ENCODE results near the gene KRT76.

KRT76 gene

GRCh38 chr12:52813203-52813819 lies 36.2 kb upstream of the KRT76 start:
- DNase-seq = no peak

- no peak for DNase-seq
These were observed 35.6 kb upstream of the KRT76 start for GRCh38 chr12:52812749-52813148.

DNA sequence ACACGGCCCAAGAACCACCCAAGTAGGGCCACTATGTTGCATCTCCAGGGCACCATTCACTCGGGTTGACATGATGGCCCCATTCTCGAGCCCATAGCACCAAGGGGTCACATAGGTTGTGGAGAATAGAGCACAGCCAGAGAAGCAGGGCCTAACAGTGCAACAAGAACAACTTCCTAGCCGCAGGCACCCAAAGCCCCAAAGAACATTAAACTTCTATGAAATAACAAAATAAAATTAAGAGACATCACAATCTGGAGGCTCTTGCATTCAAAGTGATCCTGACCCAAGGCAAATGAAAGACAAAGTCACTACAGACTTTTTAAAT lies 34.9 kb upstream of the KRT76 start:
- no peak for DNase-seq

GRCh38 chr12:52811191-52812072 lies 34.3 kb upstream of the KRT76 start:
- no peak for DNase-seq

DNA sequence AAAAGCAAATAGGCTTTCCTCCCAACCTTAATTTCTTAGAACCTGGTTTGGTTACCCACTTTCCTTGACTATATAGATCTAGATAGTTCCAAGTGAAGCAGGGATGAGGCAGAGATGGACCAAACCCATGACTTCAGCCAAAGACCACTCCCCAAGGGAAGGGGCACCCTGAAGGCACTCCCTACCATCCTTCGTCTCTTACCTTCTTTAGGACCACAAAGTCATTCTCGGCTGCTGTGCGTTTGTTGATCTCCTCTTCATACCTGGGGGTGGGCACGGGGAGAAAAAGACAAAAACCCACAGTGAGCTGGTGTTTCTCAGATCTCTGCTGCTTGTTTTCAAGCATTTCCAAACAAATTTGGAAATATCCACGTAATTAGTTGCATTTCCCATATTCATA lies 33.4 kb upstream of the KRT76 start:
- DNase-seq = no peak

DNA sequence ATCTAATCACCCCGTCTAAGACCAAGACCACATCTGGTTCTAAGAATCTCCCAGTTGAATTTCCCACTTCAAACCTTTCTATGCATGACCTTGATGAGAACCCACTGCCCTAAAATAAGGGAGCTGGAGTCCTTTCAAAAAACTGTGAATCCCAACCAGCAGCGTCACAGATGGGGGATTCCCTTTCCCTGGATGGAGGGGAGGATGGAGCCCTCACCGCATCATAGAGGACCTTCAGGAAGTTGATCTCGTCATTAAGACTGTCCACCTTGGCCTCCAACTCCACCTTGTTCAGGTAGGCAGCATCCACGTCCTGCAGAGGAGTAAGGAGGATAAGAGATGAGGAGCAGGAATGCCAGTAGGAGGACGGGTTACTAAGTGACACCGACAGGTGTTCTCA lies 32.0 kb upstream of the KRT76 start:
- no peak for DNase-seq

- DNase-seq = no peak
These were observed 31.5 kb upstream of the KRT76 start for GRCh38 chr12:52808573-52809160.

GRCh38 chr12:52807544-52808470 lies 30.7 kb upstream of the KRT76 start:
- no peak for DNase-seq

- DNase-seq = no peak
These were observed 29.8 kb upstream of the KRT76 start for GRCh38 chr12:52806821-52807543.

DNA sequence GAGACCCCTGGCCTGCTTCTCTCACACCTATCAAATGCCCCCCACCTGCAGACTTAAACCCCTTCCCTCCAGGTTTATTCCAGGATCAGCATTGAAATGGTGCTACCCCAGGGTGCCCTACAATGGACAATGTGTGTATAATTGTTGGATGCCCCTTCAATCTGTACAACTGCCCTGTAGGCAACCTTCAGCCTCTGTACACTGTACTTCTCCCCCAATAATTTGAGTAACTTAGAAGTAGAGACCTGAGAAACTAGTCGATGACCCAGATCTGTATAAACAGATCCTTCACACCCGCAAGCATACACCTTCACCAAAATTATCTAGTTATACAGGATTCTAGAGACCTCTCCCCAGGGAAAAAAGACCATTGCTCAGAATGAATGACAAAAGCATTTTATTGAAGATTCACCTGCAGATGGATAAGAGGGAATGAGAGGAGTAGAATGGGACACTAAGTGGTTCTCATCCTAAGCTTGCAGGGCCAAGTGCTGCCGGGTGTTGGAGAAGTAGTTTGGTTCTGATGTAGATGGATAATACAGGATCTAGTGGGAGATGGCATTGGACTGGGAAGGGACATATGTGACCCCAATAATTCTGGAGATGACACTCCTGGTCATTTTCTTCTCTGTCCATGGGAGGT lies 29.1 kb upstream of the KRT76 start:
- no peak for DNase-seq

GRCh38 chr12:52805739-52806138 lies 28.6 kb upstream of the KRT76 start:
- DNase-seq = no peak

- no peak for DNase-seq
These were observed 27.9 kb upstream of the KRT76 start for GRCh38 chr12:52805000-52805399.

- no peak for DNase-seq
These were observed 25.3 kb upstream of the KRT76 start for GRCh38 chr12:52802442-52802841.

DNA sequence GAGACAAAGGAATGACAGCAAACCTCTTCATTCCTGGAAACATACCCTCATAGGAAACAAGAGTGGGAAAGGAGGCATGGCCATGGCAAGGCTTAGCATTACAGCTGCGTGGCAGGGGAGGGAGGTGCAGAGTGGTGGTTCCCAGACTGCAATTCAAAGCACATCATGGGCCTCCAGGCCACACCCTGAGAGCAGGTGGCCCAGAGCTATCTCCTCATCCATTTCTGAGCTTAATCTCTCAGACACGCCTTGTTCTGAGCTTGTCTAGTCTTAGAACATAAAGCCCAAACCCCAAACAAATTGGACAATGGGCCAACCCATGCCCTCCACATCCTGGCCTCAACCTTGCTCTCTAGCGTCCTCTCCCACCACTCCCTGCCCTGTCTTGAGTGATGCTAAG lies 24.6 kb upstream of the KRT76 start:
- no peak for DNase-seq

DNA sequence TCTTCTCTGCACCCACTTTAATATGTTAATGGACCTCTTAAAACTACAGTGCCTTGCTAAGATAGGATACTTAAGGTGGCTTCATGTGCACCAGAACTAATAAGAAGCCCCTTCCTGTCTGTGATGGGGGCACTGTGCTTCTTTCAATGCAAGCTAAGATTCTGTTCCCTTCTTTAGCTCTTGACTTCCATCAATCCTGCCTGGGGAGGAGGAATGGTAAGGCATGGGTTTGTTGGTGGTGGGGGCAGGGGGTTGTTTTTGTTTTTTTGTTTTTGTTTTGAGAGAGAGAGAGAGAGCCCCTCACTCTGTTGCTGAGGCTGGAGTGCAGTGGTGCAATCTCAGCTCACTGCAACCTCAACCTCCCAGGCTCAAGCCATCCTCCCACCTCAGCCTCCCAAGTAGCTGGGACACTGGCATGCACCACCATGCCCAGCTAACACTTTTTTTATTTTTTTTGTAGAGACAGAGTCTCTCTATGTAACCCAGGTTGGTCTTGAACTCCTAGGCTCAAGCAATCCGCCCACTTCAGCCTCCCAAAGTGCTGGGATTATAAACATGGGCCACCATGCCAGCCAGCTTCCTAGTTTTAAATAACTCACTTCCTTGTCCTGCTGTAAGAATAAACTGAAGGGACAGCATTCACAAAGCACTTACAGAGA lies 23.2 kb upstream of the KRT76 start:
- DNase-seq = no peak

- DNase-seq = no peak
These were observed 22.5 kb upstream of the KRT76 start for GRCh38 chr12:52799505-52800211.

GRCh38 chr12:52798671-52799504 lies 21.7 kb upstream of the KRT76 start:
- DNase-seq = no peak

- DNase-seq = no peak
These were observed 21.0 kb upstream of the KRT76 start for GRCh38 chr12:52798003-52798670.

GRCh38 chr12:52797529-52797894 lies 20.4 kb upstream of the KRT76 start:
- DNase-seq = no peak

Data from stimulated activated CD4-positive, alpha-beta T cell treated with anti-CD3 and anti-CD28 coated beads, Interleukin-4, amount 100 ng/mL, for 24 hours (primary cell).